GM21786 (cell line): ENCODE results near the gene BANF1.

Experiments used
- ATAC-seq: cut with Tn5 transposase; IDR thresholded peaks from one replicate; pipeline ENCODE4 v1.9.1; 2021; ENCODE audit not compliant: unreplicated experiment

BANF1 gene

GRCh38 chr11:66037327-66037726, 35.0 kb downstream of the BANF1 start:
- ATAC-seq = no peak

GRCh38 chr11:66039765-66040164, 37.5 kb downstream of the BANF1 start:
- no peak for ATAC-seq

- no peak for ATAC-seq
Measured at GRCh38 chr11:66042227-66042995, 40.1 kb downstream of the BANF1 start.

- no peak for ATAC-seq
Measured at GRCh38 chr11:66042996-66043906, 40.9 kb downstream of the BANF1 start.

- ATAC-seq = no peak
Measured at GRCh38 chr11:66044757-66045156, 42.5 kb downstream of the BANF1 start.

GRCh38 chr11:66045177-66045639, 42.9 kb downstream of the BANF1 start:
- ATAC-seq = no peak

- ATAC-seq = no peak
Measured at GRCh38 chr11:66046901-66047300, 44.6 kb downstream of the BANF1 start.

GRCh38 chr11:66047541-66048365, 45.5 kb downstream of the BANF1 start:
- ATAC-seq = no peak

GRCh38 chr11:66048547-66049323, 46.4 kb downstream of the BANF1 start, which contains the start of gene GAL3ST3:
TSS of gene GAL3ST3 (minus strand) at chr11:66049161. CDS start at chr11:66045415, 3,746 bp downstream.
- ATAC-seq = no peak

- no peak for ATAC-seq
Measured at GRCh38 chr11:66050581-66051231, 48.4 kb downstream of the BANF1 start.

- ATAC-seq = no peak
Measured at GRCh38 chr11:66051371-66051765, 49.1 kb downstream of the BANF1 start.

GRCh38 chr11:66051766-66052663, 49.7 kb downstream of the BANF1 start, which contains the start of gene SF3B2:
TSS of gene SF3B2 (plus strand) at chr11:66052364. CDS start at chr11:66052385, 21 bp downstream.
- ATAC-seq = peak; percentile 96

- ATAC-seq = no peak
Measured at GRCh38 chr11:66052664-66052982, 50.3 kb downstream of the BANF1 start.
